ENCODE measurements around the gene ITGA3.
"Not testable (repeated sequence)": the region's sequence is repeated elsewhere in the genome, so short reads cannot be mapped to it uniquely, and the experiment has no call there.

Gene ITGA3

GRCh38 chr17:50036455-50037261 is 19.3 kb upstream of the ITGA3 start:
- peak overlapping the region; percentile 80 for H3K27ac ChIP-seq (ENCODE audit: poor library complexity, severe bottlenecking)
- peaks cover 21% of the 10 kb centered on the region for H3K4me1 ChIP-seq (ENCODE audit: insufficient read depth, poor library complexity, severe bottlenecking)
- TF ChIP-seq, protein P1, sequence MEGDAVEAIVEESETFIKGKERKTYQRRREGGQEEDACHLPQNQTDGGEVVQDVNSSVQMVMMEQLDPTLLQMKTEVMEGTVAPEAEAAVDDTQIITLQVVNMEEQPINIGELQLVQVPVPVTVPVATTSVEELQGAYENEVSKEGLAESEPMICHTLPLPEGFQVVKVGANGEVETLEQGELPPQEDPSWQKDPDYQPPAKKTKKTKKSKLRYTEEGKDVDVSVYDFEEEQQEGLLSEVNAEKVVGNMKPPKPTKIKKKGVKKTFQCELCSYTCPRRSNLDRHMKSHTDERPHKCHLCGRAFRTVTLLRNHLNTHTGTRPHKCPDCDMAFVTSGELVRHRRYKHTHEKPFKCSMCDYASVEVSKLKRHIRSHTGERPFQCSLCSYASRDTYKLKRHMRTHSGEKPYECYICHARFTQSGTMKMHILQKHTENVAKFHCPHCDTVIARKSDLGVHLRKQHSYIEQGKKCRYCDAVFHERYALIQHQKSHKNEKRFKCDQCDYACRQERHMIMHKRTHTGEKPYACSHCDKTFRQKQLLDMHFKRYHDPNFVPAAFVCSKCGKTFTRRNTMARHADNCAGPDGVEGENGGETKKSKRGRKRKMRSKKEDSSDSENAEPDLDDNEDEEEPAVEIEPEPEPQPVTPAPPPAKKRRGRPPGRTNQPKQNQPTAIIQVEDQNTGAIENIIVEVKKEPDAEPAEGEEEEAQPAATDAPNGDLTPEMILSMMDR (IDR thresholded peaks at IDR 0.05; ENCODE audit: poor library complexity, severe bottlenecking) = no peak
- H3K9me3 ChIP-seq (ENCODE audit: severe bottlenecking) = no peaks in the 10 kb centered on the region
- no peaks in the 10 kb centered on the region for H3K36me3 ChIP-seq (ENCODE audit: low read depth)
- no peak for ATAC-seq (ENCODE audit: low read depth)
- no peak for DNase-seq (ENCODE audit: low spot score)
- H3K27me3 ChIP-seq (ENCODE audit: insufficient read depth, poor library complexity, severe bottlenecking) = no peaks in the 10 kb centered on the region
- no peak overlapping the region for H3K4me3 ChIP-seq (ENCODE audit: severe bottlenecking)

- H3K27me3 ChIP-seq (ENCODE audit: insufficient read depth, poor library complexity, severe bottlenecking) = no peaks in the 10 kb centered on the region
- ATAC-seq (ENCODE audit: low read depth) (peak; percentile 93), DNase-seq (ENCODE audit: low spot score) (no peak)
- peaks cover 21% of the 10 kb centered on the region for H3K4me1 ChIP-seq (ENCODE audit: insufficient read depth, poor library complexity, severe bottlenecking)
- no peaks in the 10 kb centered on the region for H3K9me3 ChIP-seq (ENCODE audit: severe bottlenecking)
- peak overlapping the region; percentile 80 for H3K27ac ChIP-seq (ENCODE audit: poor library complexity, severe bottlenecking)
- H3K4me3 ChIP-seq (ENCODE audit: severe bottlenecking) = no peak overlapping the region
- H3K36me3 ChIP-seq (ENCODE audit: low read depth) = no peaks in the 10 kb centered on the region
- TF ChIP-seq, protein P1 (IDR thresholded peaks at IDR 0.05; ENCODE audit: poor library complexity, severe bottlenecking) = no peak
Observed at GRCh38 chr17:50037321-50038107, 18.4 kb upstream of the ITGA3 start.

DNA sequence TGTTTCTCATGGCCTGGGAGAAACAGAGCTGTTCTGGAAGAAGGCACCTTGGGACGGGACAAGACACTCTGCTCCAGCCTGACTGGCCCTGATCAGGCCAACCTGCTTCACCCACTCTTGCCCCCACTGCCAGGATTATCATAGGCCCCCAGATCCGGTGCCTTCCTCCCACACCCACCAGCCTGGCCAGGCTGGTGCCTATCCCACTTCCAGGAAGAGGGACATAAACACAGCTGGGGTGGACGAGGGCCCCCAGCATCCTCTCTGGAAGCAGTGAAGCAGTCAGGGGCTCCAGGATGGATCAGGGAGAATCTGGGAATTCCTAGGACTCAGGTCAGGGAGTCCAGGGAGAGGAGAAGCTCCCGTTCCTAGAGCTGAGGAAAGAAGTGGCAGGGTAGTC is 16.9 kb upstream of the ITGA3 start:
- Histone ChIP-seq H3K27ac (ENCODE audit: poor library complexity, severe bottlenecking) (peak overlapping the region; percentile 80), H3K4me1 (ENCODE audit: insufficient read depth, poor library complexity, severe bottlenecking) (peaks cover 30% of the 10 kb centered on the region), H3K9me3 (ENCODE audit: severe bottlenecking) (no peaks in the 10 kb centered on the region), H3K27me3 (ENCODE audit: insufficient read depth, poor library complexity, severe bottlenecking) (no peaks in the 10 kb centered on the region), H3K4me3 (ENCODE audit: severe bottlenecking) (no peak overlapping the region), H3K36me3 (ENCODE audit: low read depth) (no peaks in the 10 kb centered on the region)
- TF ChIP-seq, protein P1 (IDR thresholded peaks at IDR 0.05; ENCODE audit: poor library complexity, severe bottlenecking) = no peak
- no peak for DNase-seq (ENCODE audit: low spot score)
- no peak for ATAC-seq (ENCODE audit: low read depth)

- H3K4me3 ChIP-seq (ENCODE audit: severe bottlenecking); DNase-seq (ENCODE audit: low spot score); H3K27me3 ChIP-seq (ENCODE audit: insufficient read depth, poor library complexity, severe bottlenecking); H3K9me3 ChIP-seq (ENCODE audit: severe bottlenecking); ATAC-seq (ENCODE audit: low read depth); H3K36me3 ChIP-seq (ENCODE audit: low read depth); H3K27ac ChIP-seq (ENCODE audit: poor library complexity, severe bottlenecking): not testable (repeated sequence)
- peaks cover 36% of the 10 kb centered on the region for H3K4me1 ChIP-seq (ENCODE audit: insufficient read depth, poor library complexity, severe bottlenecking)
Observed at GRCh38 chr17:50040496-50040895, 15.4 kb upstream of the ITGA3 start.

- TF ChIP-seq, protein P1 (IDR thresholded peaks at IDR 0.05; ENCODE audit: poor library complexity, severe bottlenecking) = no peak
- no peak overlapping the region for H3K4me3 ChIP-seq (ENCODE audit: severe bottlenecking)
- DNase-seq (ENCODE audit: low spot score) = no peak
- no peak for ATAC-seq (ENCODE audit: low read depth)
- no peaks in the 10 kb centered on the region for H3K36me3 ChIP-seq (ENCODE audit: low read depth)
- peaks cover 37% of the 10 kb centered on the region for H3K4me1 ChIP-seq (ENCODE audit: insufficient read depth, poor library complexity, severe bottlenecking)
- H3K9me3 ChIP-seq (ENCODE audit: severe bottlenecking) = no peaks in the 10 kb centered on the region
- H3K27me3 ChIP-seq (ENCODE audit: insufficient read depth, poor library complexity, severe bottlenecking) = no peaks in the 10 kb centered on the region
- no peak overlapping the region for H3K27ac ChIP-seq (ENCODE audit: poor library complexity, severe bottlenecking)
Observed at GRCh38 chr17:50042211-50042610, 13.7 kb upstream of the ITGA3 start.
